WTC11 (cell line): Measurements from ENCODE around the gene FOXJ3. TPM values are rescaled to one million over a fixed set of nuclear protein-coding genes. Genes with fewer than 3 reads are reported as not detected.

Source experiments
- ATAC-seq: fragments of 200-7000 bp; cut with Tn5 transposase; 2 replicates; pipeline ENCODE4 v1.10.0; 2021; ENCODE audit warnings: mild to moderate bottlenecking, moderate library complexity
- CTCF ChIA-PET: fragments of 300-600 bp; sonication (Branson Sonifier 250); formaldehyde crosslinking; loops from one replicate; lab custom pipeline; 2021; ENCODE audit warnings: antibody characterized with exemption; lab: Charles Lee
- POLR2A ChIA-PET: fragments of 350-600 bp; sonication (Branson Sonifier 250); formaldehyde crosslinking; loops from one replicate; lab custom pipeline; 2021; ENCODE audit warnings: antibody characterized with exemption; lab: Charles Lee
- DNase-seq: peaks from one replicate; pipeline ENCODE4 v3.0.0; 2021; ENCODE audit warnings: low spot score
- H3K27ac Mint-ChIP-seq: 2 replicates; pipeline ENCODE4 v1.8.0; 2021; ENCODE audit warnings: mixed read lengths
- H3K27me3 Mint-ChIP-seq: 2 replicates; pipeline ENCODE4 v1.8.0; 2021; ENCODE audit warnings: low read depth, mild to moderate bottlenecking, moderate library complexity, mixed read lengths
- H3K36me3 Mint-ChIP-seq: 2 replicates; pipeline ENCODE4 v1.8.0; 2021; ENCODE audit warnings: mixed read lengths
- H3K4me1 Mint-ChIP-seq: 2 replicates; pipeline ENCODE4 v1.8.0; 2022; ENCODE audit warnings: mixed read lengths
- H3K4me3 Mint-ChIP-seq: 2 replicates; pipeline ENCODE4 v1.8.0; 2021; ENCODE audit warnings: mild to moderate bottlenecking, moderate library complexity, mixed read lengths
- H3K9me3 Mint-ChIP-seq: 2 replicates; pipeline ENCODE4 v1.8.0; 2021; ENCODE audit warnings: mixed read lengths
- CREB1 ChIP-seq: sonication (generic); formaldehyde crosslinking; IDR thresholded peaks from 2 replicates; pipeline ENCODE4 v1.8.0; 2023; ENCODE audit warnings: mild to moderate bottlenecking, missing genetic modification reagents
- GABPB1 ChIP-seq: sonication (generic); formaldehyde crosslinking; IDR thresholded peaks from 2 replicates; pipeline ENCODE4 v1.8.1; 2023; ENCODE audit warnings: mild to moderate bottlenecking, missing genetic modification reagents
- GRHL2 ChIP-seq: fragments of 250-450 bp; sonication (Bioruptor Pico); IDR thresholded peaks from 2 replicates; pipeline ENCODE4 v1.8.0; 2022; ENCODE audit warnings: mild to moderate bottlenecking, moderate library complexity; ENCODE audit not compliant: insufficient replicate concordance, severe bottlenecking
- IRF2 ChIP-seq: sonication (generic); formaldehyde crosslinking; IDR thresholded peaks from 2 replicates; pipeline ENCODE4 v1.8.0; 2022; ENCODE audit warnings: low read depth, missing genetic modification reagents, borderline replicate concordance
- NR1H2 ChIP-seq: sonication (generic); formaldehyde crosslinking; IDR thresholded peaks from 2 replicates; pipeline ENCODE4 v1.9.0; 2021; ENCODE audit warnings: mild to moderate bottlenecking, moderate library complexity, missing genetic modification reagents
- OVOL2 ChIP-seq: fragments of 250-450 bp; sonication (Bioruptor Pico); IDR thresholded peaks from 2 replicates; pipeline ENCODE4 v1.9.0; 2021; ENCODE audit warnings: mild to moderate bottlenecking, borderline replicate concordance
- SOX15 ChIP-seq: fragments of 250-450 bp; sonication (Bioruptor Pico); IDR thresholded peaks from 2 replicates; pipeline ENCODE4 v1.9.0; 2021; ENCODE audit warnings: mild to moderate bottlenecking
- TP53 ChIP-seq: sonication (generic); formaldehyde crosslinking; IDR thresholded peaks from 2 replicates; pipeline ENCODE4 v1.8.1; 2023; ENCODE audit warnings: mild to moderate bottlenecking, missing genetic modification reagents
- ZNF121 ChIP-seq: sonication (generic); formaldehyde crosslinking; IDR thresholded peaks from 2 replicates; pipeline ENCODE4 v1.8.0; 2023; ENCODE audit warnings: missing genetic modification reagents
- ZNF219 ChIP-seq: sonication (generic); formaldehyde crosslinking; IDR thresholded peaks from 2 replicates; pipeline ENCODE4 v1.8.0; 2023; ENCODE audit warnings: missing genetic modification reagents, mild to moderate bottlenecking, borderline replicate concordance
- ZNF396 ChIP-seq: fragments of 250-450 bp; sonication (Bioruptor Pico); IDR thresholded peaks from 2 replicates; pipeline ENCODE4 v1.8.0; 2021; ENCODE audit warnings: mild to moderate bottlenecking, moderate library complexity, borderline replicate concordance
- ZNF416 ChIP-seq: fragments of 250-450 bp; sonication (Bioruptor Pico); IDR thresholded peaks from 2 replicates; pipeline ENCODE4 v1.9.0; 2021; ENCODE audit warnings: mild to moderate bottlenecking, inconsistent platforms
- total RNA-seq: library from RNA; stranded (reverse); gene quantifications from 3 replicates; pipeline ENCODE4 v1.2.3, GENCODE V29; 2021
- TF ChIP-seq, protein P1 (sequence below): sonication (generic); formaldehyde crosslinking; IDR thresholded peaks from 2 replicates; pipeline ENCODE4 v1.8.1; 2022; ENCODE audit warnings: mild to moderate bottlenecking, moderate library complexity, missing genetic modification reagents
- TF ChIP-seq, protein P2 (sequence below): fragments of 250-450 bp; sonication (Bioruptor Pico); IDR thresholded peaks from 2 replicates; pipeline ENCODE4 v2.1.2; 2022; ENCODE audit warnings: mild to moderate bottlenecking, moderate library complexity
- TF ChIP-seq, protein P3 (sequence below): sonication (generic); formaldehyde crosslinking; conservative IDR thresholded peaks from 2 replicates; pipeline ENCODE4 v1.8.1; 2022; ENCODE audit warnings: mild to moderate bottlenecking, missing genetic modification reagents
- TF ChIP-seq, protein P4 (sequence below): sonication (generic); formaldehyde crosslinking; IDR thresholded peaks from 2 replicates; pipeline ENCODE4 v1.8.0; 2022; ENCODE audit warnings: mild to moderate bottlenecking, missing genetic modification reagents
- TF ChIP-seq, protein P5 (sequence below): fragments of 250-450 bp; sonication (Bioruptor Pico); IDR thresholded peaks from 2 replicates; pipeline ENCODE4 v1.8.0; 2021; ENCODE audit warnings: mild to moderate bottlenecking
- TF ChIP-seq, protein P6 (sequence below): sonication (generic); formaldehyde crosslinking; IDR thresholded peaks from 2 replicates; pipeline ENCODE4 v1.8.1; 2023; ENCODE audit warnings: mild to moderate bottlenecking, missing genetic modification reagents, moderate library complexity
- TF ChIP-seq, protein P7 (sequence below): fragments of 250-450 bp; sonication (Bioruptor Pico); IDR thresholded peaks from 2 replicates; pipeline ENCODE4 v1.9.0; 2021; ENCODE audit warnings: mild to moderate bottlenecking
- TF ChIP-seq, protein P8 (sequence below): sonication (generic); formaldehyde crosslinking; conservative IDR thresholded peaks from 2 replicates; pipeline ENCODE4 v1.8.1; 2023; ENCODE audit warnings: mild to moderate bottlenecking, low read depth, missing genetic modification reagents, moderate library complexity
- TF ChIP-seq, protein P9 (sequence below): sonication (generic); formaldehyde crosslinking; IDR thresholded peaks from 2 replicates; pipeline ENCODE4 v1.8.1; 2023; ENCODE audit warnings: mild to moderate bottlenecking, missing genetic modification reagents

FOXJ3 gene
- total RNA-seq, 1 experiment from 2014 or later = 43.3 TPM

DNA sequence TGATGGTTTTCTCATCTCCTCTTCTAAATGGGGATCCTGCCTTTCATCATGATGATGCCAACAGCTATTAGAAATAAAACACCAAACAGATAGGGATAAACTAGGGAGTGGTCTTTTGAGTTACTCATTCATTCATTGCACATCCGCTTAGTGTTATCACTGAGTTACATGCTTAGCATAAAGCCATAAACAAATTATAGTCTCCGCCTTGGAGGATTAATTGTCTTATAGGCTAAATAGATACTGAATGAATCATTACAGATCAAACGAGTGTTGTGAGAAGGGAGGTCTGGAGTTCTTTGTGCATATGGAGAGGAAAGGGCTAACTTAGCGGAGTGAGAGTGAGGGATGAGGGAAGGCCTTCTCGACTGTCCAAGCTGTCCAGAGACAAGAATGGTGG lies 201.6 kb downstream of the FOXJ3 start (continued):
- TF ChIP-seq ZNF416 (CRISPR knock-in tag) (no peak), GRHL2 (no peak)
- TF ChIP-seq, protein P1, sequence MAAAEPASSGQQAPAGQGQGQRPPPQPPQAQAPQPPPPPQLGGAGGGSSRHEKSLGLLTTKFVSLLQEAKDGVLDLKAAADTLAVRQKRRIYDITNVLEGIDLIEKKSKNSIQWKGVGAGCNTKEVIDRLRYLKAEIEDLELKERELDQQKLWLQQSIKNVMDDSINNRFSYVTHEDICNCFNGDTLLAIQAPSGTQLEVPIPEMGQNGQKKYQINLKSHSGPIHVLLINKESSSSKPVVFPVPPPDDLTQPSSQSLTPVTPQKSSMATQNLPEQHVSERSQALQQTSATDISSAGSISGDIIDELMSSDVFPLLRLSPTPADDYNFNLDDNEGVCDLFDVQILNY (CRISPR knock-in tag) = no peak

DNA sequence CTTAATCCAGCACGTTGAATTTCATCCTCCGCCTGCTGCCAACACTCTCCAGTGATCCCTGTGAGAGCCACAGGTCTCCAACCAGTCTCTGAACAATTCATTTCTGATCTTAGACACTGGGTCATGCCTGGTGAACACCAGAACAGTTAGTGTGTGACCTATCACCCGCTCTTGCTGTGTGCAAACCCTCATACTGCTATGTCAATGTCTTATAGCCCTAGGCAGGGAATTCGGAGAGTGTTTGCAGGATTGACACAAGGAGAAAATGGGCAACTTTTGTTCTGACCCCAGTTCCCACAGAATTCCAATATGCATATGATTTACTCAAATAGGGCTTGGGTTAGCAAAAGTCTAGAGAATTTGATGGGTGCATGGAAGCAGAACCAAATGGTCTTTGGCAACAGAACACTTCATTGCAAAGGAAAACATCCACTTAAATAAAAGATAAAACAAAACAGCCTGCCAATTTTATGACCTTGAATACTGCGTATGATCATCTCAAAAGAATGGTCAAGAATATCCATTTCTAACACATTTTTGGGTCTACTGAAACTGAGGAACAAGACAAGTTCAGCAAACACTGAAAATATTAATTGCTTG lies 204.9 kb downstream of the FOXJ3 start:
- POLR2A ChIA-PET = no interaction called here
- DNase-seq (no peak), ATAC-seq (no peak)
- CTCF ChIA-PET = no interaction called here
- Mint-ChIP-seq H3K27ac (no peak overlapping the region), H3K4me1 (no peaks in the 10 kb centered on the region), H3K4me3 (no peak overlapping the region), H3K9me3 (no peaks in the 10 kb centered on the region; the same call in none of the 2 replicates), H3K27me3 (no peaks in the 10 kb centered on the region; the same call in 1 of the 2 replicates), H3K36me3 (no peaks in the 10 kb centered on the region)
- TF ChIP-seq TP53 (CRISPR knock-in tag) (no peak), ZNF396 (no peak), OVOL2 (CRISPR knock-in tag) (no peak), GABPB1 (no peak), ZNF219 (CRISPR knock-in tag) (no peak), NR1H2 (CRISPR knock-in tag) (no peak), GRHL2 (no peak), CREB1 (CRISPR knock-in tag) (no peak), ZNF121 (CRISPR knock-in tag) (no peak), IRF2 (CRISPR knock-in tag) (no peak), SOX15 (CRISPR knock-in tag) (no peak)
- TF ChIP-seq, protein P2, sequence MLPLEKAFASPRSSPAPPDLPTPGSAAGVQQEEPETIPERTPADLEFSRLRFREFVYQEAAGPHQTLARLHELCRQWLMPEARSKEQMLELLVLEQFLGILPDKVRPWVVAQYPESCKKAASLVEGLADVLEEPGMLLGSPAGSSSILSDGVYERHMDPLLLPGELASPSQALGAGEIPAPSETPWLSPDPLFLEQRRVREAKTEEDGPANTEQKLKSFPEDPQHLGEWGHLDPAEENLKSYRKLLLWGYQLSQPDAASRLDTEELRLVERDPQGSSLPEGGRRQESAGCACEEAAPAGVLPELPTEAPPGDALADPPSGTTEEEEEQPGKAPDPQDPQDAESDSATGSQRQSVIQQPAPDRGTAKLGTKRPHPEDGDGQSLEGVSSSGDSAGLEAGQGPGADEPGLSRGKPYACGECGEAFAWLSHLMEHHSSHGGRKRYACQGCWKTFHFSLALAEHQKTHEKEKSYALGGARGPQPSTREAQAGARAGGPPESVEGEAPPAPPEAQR (CRISPR knock-in tag) = no peak
- TF ChIP-seq, protein P3, sequence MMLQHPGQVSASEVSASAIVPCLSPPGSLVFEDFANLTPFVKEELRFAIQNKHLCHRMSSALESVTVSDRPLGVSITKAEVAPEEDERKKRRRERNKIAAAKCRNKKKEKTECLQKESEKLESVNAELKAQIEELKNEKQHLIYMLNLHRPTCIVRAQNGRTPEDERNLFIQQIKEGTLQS (CRISPR knock-in tag) = no peak
- TF ChIP-seq, protein P4, sequence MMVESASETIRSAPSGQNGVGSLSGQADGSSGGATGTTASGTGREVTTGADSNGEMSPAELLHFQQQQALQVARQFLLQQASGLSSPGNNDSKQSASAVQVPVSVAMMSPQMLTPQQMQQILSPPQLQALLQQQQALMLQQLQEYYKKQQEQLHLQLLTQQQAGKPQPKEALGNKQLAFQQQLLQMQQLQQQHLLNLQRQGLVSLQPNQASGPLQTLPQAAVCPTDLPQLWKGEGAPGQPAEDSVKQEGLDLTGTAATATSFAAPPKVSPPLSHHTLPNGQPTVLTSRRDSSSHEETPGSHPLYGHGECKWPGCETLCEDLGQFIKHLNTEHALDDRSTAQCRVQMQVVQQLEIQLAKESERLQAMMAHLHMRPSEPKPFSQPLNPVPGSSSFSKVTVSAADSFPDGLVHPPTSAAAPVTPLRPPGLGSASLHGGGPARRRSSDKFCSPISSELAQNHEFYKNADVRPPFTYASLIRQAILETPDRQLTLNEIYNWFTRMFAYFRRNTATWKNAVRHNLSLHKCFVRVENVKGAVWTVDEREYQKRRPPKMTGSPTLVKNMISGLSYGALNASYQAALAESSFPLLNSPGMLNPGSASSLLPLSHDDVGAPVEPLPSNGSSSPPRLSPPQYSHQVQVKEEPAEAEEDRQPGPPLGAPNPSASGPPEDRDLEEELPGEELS = no peak
- TF ChIP-seq, protein P5, sequence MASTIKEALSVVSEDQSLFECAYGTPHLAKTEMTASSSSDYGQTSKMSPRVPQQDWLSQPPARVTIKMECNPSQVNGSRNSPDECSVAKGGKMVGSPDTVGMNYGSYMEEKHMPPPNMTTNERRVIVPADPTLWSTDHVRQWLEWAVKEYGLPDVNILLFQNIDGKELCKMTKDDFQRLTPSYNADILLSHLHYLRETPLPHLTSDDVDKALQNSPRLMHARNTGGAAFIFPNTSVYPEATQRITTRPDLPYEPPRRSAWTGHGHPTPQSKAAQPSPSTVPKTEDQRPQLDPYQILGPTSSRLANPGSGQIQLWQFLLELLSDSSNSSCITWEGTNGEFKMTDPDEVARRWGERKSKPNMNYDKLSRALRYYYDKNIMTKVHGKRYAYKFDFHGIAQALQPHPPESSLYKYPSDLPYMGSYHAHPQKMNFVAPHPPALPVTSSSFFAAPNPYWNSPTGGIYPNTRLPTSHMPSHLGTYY (CRISPR knock-in tag) = no peak
- TF ChIP-seq, protein P6, sequence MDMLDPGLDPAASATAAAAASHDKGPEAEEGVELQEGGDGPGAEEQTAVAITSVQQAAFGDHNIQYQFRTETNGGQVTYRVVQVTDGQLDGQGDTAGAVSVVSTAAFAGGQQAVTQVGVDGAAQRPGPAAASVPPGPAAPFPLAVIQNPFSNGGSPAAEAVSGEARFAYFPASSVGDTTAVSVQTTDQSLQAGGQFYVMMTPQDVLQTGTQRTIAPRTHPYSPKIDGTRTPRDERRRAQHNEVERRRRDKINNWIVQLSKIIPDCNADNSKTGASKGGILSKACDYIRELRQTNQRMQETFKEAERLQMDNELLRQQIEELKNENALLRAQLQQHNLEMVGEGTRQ (CRISPR knock-in tag) = no peak
- TF ChIP-seq, protein P7, sequence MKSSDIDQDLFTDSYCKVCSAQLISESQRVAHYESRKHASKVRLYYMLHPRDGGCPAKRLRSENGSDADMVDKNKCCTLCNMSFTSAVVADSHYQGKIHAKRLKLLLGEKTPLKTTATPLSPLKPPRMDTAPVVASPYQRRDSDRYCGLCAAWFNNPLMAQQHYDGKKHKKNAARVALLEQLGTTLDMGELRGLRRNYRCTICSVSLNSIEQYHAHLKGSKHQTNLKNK = no peak
- TF ChIP-seq, protein P8, sequence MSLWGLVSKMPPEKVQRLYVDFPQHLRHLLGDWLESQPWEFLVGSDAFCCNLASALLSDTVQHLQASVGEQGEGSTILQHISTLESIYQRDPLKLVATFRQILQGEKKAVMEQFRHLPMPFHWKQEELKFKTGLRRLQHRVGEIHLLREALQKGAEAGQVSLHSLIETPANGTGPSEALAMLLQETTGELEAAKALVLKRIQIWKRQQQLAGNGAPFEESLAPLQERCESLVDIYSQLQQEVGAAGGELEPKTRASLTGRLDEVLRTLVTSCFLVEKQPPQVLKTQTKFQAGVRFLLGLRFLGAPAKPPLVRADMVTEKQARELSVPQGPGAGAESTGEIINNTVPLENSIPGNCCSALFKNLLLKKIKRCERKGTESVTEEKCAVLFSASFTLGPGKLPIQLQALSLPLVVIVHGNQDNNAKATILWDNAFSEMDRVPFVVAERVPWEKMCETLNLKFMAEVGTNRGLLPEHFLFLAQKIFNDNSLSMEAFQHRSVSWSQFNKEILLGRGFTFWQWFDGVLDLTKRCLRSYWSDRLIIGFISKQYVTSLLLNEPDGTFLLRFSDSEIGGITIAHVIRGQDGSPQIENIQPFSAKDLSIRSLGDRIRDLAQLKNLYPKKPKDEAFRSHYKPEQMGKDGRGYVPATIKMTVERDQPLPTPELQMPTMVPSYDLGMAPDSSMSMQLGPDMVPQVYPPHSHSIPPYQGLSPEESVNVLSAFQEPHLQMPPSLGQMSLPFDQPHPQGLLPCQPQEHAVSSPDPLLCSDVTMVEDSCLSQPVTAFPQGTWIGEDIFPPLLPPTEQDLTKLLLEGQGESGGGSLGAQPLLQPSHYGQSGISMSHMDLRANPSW (CRISPR knock-in tag) = no peak
- TF ChIP-seq, protein P9, sequence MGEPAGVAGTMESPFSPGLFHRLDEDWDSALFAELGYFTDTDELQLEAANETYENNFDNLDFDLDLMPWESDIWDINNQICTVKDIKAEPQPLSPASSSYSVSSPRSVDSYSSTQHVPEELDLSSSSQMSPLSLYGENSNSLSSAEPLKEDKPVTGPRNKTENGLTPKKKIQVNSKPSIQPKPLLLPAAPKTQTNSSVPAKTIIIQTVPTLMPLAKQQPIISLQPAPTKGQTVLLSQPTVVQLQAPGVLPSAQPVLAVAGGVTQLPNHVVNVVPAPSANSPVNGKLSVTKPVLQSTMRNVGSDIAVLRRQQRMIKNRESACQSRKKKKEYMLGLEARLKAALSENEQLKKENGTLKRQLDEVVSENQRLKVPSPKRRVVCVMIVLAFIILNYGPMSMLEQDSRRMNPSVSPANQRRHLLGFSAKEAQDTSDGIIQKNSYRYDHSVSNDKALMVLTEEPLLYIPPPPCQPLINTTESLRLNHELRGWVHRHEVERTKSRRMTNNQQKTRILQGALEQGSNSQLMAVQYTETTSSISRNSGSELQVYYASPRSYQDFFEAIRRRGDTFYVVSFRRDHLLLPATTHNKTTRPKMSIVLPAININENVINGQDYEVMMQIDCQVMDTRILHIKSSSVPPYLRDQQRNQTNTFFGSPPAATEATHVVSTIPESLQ (CRISPR knock-in tag) = no peak
